Subcutaneous abdominal adipose tissue (tissue), 5 donors: ENCODE data around the gene IGDCC3.
"Not testable (repeated sequence)": the region's sequence is repeated elsewhere in the genome, so short reads cannot be mapped to it uniquely, and the experiment has no call there.

Source experiments
- H3K27ac ChIP-seq: one replicate; pipeline ENCODE4 v1.7.0; 2013; ENCODE audit warnings: low read depth, mild to moderate bottlenecking, inconsistent platforms, low read length, moderate library complexity
- H3K27me3 ChIP-seq, 5 donors: one replicate each; pipeline ENCODE4 v1.7.0; 2013; ENCODE audit warnings: low read length in 5 of 5, inconsistent platforms in 1 of 5; ENCODE audit not compliant: control insufficient read depth in 5 of 5, insufficient read depth in 4 of 5
- H3K36me3 ChIP-seq, 5 donors: one replicate each; pipeline ENCODE4 v1.7.0; 2013; ENCODE audit warnings: low read length in 5 of 5; ENCODE audit not compliant: control insufficient read depth in 5 of 5, insufficient read depth in 5 of 5
- H3K4me1 ChIP-seq, 5 donors: one replicate each; pipeline ENCODE4 v1.7.0; 2013; ENCODE audit warnings: low read length in 5 of 5, mild to moderate bottlenecking in 3 of 5, moderate library complexity in 1 of 5; ENCODE audit not compliant: control insufficient read depth in 5 of 5, insufficient read depth in 5 of 5
- H3K4me3 ChIP-seq, 5 donors: one replicate each; pipeline ENCODE4 v1.7.0; 2013; ENCODE audit warnings: low read length in 5 of 5, low read depth in 1 of 5
- H3K9ac ChIP-seq, 5 donors: one replicate each; pipeline ENCODE4 v1.7.0; 2013; ENCODE audit warnings: low read length in 5 of 5, mild to moderate bottlenecking in 4 of 5, moderate library complexity in 3 of 5
- H3K9me3 ChIP-seq, 5 donors: one replicate each; pipeline ENCODE4 v1.7.0; 2013; ENCODE audit warnings: low read length in 5 of 5; ENCODE audit not compliant: control insufficient read depth in 5 of 5
- donor health status: healthy.
- donor health status: healthy.
- donor health status: healthy.
- donor health status: healthy.
- donor health status: healthy.

The IGDCC3 gene

DNA sequence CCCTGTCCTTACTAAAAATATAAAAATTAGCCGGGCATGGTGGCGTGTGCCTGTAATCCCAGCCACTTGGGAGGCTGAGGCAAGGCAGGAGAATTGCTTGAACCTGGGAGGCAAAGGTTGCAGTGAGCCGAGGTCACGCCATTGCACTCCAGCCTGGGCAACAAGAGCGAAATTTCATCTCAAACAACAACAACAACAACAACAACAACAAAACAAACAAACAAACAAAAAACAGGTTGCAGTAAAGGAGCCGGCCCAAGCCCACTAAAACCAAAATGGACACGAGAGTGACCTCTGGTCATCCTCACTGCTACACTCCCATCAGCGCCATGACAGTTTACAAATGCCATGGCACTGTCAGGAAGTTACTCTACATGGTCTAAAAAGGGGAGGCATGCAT is 30.0 kb downstream of the IGDCC3 start:
- not testable (repeated sequence) for H3K9ac ChIP-seq, H3K36me3 ChIP-seq

DNA sequence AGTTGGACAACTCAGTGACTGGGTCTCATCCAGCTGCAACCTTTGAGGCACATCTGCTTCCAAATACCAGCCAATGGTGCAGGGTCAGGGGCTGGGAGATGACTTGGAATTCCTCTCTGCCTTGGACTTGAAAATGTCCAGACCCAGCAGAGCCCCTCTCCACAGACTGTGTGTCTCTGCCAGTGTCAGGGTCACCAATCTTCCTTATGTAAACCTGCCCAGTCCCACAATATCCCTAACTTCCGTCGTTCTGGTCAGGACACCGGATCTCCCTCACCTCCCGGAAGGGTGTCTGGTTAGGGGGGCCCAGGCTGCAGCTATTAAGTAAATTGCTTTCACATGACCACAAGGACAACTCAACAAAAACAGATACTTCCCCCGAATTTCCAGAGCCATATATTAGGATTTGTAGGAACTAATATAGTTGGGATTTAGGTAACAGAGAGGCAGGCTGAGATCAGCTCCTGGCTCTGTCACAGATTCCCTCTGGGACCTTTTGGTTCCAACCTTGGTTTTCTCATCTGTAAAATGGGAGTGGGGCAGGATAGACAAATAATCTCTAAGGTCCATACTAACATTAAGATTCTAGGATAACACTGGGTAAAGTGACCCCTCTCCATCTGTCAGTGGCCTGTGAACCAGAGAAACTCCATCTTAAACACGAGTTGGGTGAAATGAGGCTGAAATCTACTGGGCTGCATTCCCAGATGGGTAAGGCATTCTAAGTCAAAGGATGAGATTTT is 30.8 kb downstream of the IGDCC3 start:
- Histone ChIP-seq H3K27ac (no peak overlapping the region), H3K9me3 (peaks cover 0 to under 1% (median 0%) of the 10 kb centered on the region in 5 donors), H3K4me1 (no peaks in the 10 kb centered on the region), H3K27me3 (peaks cover 0 to 4% (median 0%) of the 10 kb centered on the region in 5 donors), H3K9ac (no peak overlapping the region), H3K36me3 (no peaks in the 10 kb centered on the region), H3K4me3 (no peak overlapping the region)

More for the DNA sequence above, 30.0 kb downstream of the IGDCC3 start:
- not testable (repeated sequence) for H3K9me3 ChIP-seq, H3K27ac ChIP-seq, H3K4me3 ChIP-seq, H3K4me1 ChIP-seq, H3K27me3 ChIP-seq

DNA sequence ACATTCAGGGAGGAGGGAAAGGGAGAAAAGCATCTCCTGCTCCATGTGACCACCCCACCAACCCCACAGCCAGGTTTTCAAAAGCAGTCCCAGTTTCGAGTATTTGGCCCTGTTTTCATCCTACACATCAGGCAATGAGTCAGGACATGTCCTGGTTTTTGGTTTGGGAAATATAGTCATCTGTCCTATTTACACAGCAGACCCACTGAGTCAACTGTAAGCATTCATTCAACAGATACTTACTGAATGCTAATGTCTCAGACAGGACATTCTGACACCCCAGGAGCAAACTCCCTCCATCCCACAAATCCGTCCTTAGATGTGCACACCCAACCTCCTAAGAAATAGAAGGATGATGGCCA is 32.9 kb downstream of the IGDCC3 start:
- H3K4me1 ChIP-seq = no peaks in the 10 kb centered on the region
- no peak overlapping the region for H3K4me3 ChIP-seq
- no peaks in the 10 kb centered on the region for H3K36me3 ChIP-seq

DNA sequence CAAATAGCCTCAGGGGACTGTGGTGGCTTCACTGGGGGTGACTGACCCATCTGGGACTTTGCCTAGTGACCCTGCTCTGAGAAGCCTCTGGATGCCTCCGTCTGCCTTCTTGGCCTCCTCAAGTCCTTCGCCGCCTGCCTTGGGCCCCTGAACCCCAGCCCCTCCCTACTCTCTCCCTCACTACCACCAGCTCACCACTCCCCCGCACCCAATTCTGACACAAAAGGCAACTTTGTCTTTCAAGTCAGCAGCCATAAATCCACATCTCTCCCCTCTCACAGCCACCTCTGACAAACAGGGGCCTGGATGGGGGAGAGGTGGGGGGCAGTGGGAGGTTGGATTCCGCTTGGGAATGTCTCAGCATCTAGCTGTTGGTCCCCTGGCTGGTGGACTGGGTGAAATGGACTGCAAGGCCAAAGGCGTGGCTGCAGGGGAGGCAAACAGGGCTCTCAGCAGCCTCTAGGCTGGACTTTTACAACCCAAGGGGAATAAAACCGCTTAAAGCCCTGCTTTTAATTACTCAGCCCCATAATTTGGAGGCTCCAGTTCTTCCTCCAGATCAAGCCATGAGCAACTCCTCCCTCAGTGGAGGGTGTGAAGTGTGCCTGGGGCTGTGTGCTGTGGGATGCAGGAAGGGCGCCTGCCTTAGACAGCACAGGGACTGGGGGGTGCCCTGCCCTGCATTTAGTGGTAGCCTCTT is 33.4 kb downstream of the IGDCC3 start:
- no peaks in the 10 kb centered on the region for H3K9me3 ChIP-seq
- H3K27ac ChIP-seq = no peak overlapping the region
- no peaks in the 10 kb centered on the region for H3K36me3 ChIP-seq
- H3K4me1 ChIP-seq = no peaks in the 10 kb centered on the region
- peaks cover 0 to 5% (median 4%) of the 10 kb centered on the region in 5 donors for H3K27me3 ChIP-seq
- H3K4me3 ChIP-seq = no peak overlapping the region
- H3K9ac ChIP-seq = no peak overlapping the region

More for the DNA sequence above, 32.9 kb downstream of the IGDCC3 start:
- H3K9me3 ChIP-seq = no peaks in the 10 kb centered on the region
- no peak overlapping the region for H3K9ac ChIP-seq
- H3K27me3 ChIP-seq = peaks cover 0 to 4% (median 3%) of the 10 kb centered on the region in 5 donors
- H3K27ac ChIP-seq = no peak overlapping the region

DNA sequence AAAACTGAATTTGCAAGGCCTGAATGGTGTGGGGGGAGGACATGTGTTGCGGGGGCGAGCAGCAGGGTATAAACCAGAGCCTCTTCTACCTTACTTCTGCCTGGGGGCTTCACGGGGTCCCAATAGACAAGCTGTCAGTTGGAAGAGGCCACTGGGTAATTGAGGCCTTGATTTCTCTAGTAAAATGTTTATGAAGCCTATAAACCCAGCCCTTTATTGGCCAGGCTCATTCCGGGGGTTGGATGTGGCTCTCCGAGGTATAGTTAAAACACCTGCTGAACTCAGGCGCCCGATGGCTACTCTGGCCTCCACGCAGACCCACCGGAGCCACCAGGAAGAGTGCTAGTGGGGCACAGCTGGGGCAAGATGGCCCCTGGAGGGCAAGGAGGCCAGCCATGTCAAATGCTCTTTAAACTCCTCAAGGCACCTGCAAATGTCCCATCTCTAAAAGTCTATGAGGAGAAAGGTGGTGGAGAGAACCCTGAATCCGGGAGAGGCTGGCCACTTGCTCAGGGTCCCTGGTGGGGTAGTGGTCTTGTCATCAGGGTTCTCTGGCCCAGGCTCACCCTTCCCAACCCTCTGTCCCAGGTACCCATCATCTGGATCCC is 34.3 kb downstream of the IGDCC3 start:
- Histone ChIP-seq H3K4me1 (no peaks in the 10 kb centered on the region), H3K36me3 (no peaks in the 10 kb centered on the region), H3K27me3 (peaks cover 0 to 7% (median 4%) of the 10 kb centered on the region in 5 donors), H3K4me3 (no peak overlapping the region), H3K27ac (no peak overlapping the region), H3K9ac (no peak overlapping the region), H3K9me3 (no peaks in the 10 kb centered on the region)

DNA sequence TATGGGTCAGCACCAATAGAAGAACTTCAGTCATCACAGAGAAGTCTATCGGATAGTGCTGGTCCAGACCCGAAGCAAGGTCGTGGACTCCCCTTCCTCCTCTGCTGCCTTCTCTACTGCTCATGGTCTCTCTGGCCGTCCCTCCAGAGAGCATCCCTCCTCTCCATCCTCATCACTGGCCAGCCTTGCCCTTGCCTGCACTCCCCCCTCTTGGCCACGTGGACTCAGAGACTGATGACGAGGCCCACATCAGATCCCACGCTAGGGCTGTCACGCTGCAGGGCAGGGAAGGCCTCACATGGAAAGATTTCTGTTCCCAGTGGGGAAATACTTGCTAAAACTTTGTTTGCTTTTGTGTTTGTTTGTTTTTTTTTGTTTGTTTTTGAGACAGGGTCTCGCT is 35.3 kb downstream of the IGDCC3 start:
- no peak overlapping the region for H3K4me3 ChIP-seq
- no peaks in the 10 kb centered on the region for H3K36me3 ChIP-seq
- no peaks in the 10 kb centered on the region for H3K4me1 ChIP-seq
- no peak overlapping the region for H3K27ac ChIP-seq
- H3K9me3 ChIP-seq = no peaks in the 10 kb centered on the region
- peaks cover 3 to 16% (median 7%) of the 10 kb centered on the region in 5 donors for H3K27me3 ChIP-seq
- H3K9ac ChIP-seq = no peak overlapping the region

DNA sequence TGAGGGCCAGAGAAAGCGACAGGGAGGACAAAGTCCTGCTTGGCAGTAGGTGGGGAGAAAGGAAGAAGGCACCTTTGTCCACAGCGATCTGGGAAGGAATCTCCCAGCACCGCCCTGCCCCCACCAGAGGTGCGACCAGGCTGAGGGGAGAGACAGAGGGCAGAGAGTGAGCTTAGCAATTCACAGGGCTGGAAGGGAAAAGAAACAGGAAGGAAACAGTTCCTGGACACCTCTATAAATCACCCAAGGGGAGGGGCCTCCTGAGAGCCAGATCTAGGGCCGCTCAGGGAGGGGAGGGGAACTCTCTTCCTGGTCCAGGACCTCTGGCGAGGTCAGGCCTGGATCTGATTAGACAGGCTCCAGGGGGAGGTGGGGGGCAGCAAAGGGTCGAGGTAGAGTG is 37.9 kb downstream of the IGDCC3 start:
- Histone ChIP-seq H3K9me3 (no peaks in the 10 kb centered on the region), H3K27ac (no peak overlapping the region), H3K27me3 (peaks cover 0 to 21% (median 14%) of the 10 kb centered on the region in 5 donors), H3K4me1 (no peaks in the 10 kb centered on the region), H3K4me3 (no peak overlapping the region), H3K36me3 (no peaks in the 10 kb centered on the region), H3K9ac (no peak overlapping the region)

DNA sequence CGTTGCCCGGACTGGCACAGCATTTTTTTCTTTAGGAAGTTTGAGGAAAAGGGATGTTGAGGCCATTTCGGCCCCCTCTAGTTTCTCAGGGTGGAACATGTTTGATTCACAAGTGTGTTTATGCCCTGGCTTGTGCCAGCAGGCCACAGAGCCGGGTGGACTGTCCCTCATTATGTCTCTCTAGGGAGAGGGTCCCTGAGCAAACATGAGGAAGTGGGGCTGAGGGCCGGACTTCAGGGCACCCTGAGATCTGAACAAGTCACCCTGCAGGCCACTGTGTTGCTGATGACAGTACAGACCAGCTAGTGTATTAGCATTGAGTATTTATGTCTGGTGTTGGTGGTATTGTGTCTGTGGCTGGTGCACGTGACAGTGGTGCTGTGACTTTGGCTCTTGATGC is 38.4 kb downstream of the IGDCC3 start:
- Histone ChIP-seq H3K9ac (no peak overlapping the region), H3K4me3 (no peak overlapping the region), H3K27ac (no peak overlapping the region), H3K4me1 (no peaks in the 10 kb centered on the region), H3K36me3 (no peaks in the 10 kb centered on the region), H3K9me3 (no peaks in the 10 kb centered on the region), H3K27me3 (peaks cover 0 to 25% (median 15%) of the 10 kb centered on the region in 5 donors)

DNA sequence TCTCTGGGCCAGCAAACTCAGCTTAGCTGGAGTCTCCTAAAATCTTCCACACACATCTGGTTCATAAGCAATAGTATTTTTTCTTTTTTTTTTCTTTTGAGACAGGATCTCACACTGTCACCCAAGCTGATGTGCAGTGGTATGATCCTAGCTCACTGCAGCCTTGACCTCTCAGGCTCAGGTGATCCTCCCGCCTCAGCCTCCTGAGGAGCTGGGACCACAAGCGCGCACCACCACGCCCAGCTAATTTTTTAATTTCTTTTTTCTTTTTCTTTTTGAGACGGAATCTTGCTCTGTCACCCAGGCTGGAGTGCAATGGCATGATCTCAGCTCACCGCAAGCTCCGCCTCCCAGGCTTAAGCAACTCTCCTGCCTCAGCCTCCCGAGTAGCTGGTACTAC is 39.0 kb downstream of the IGDCC3 start:
- Histone ChIP-seq H3K36me3 (no peaks in the 10 kb centered on the region), H3K9ac (no peak overlapping the region), H3K9me3 (no peaks in the 10 kb centered on the region), H3K27me3 (peaks cover 0 to 25% (median 17%) of the 10 kb centered on the region in 5 donors), H3K27ac (no peak overlapping the region), H3K4me3 (no peak overlapping the region), H3K4me1 (no peaks in the 10 kb centered on the region)

DNA sequence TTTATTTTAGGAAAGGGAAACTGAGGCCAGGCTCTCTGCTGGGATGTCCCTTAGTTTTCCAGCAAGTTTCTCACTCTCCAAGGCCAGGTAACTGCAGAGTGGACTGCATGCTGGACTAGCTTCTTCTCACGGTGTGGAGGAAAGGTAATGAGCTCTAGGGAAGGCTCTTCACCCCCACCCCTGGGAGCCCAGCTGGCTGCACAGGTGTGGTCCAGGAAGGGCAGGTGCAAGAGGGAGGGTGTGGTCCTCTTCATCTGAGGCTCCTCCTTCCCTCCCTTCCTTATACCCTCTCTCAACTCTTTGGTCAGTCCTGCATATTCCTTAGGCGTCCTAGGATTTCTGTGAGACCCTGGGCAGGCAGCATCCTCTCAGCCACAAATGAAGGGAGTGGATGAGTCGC is 39.4 kb downstream of the IGDCC3 start:
- no peaks in the 10 kb centered on the region for H3K36me3 ChIP-seq
- H3K4me1 ChIP-seq = no peaks in the 10 kb centered on the region
- peaks cover 0 to 25% (median 16%) of the 10 kb centered on the region in 5 donors for H3K27me3 ChIP-seq
- H3K4me3 ChIP-seq = no peak overlapping the region
- H3K9me3 ChIP-seq = no peaks in the 10 kb centered on the region
- no peak overlapping the region for H3K27ac ChIP-seq
- H3K9ac ChIP-seq = no peak overlapping the region
